HepG2 (cell line): ENCODE measurements around the gene DLX5. TPM values are rescaled to one million over a fixed set of nuclear protein-coding genes. Genes with fewer than 3 reads are reported as not detected.
A peak's percentile ranks its signal among the peaks of the same experiment; 100 is the strongest.

Experiments used
- DDIT3 ChIP-seq: sonication (generic); formaldehyde crosslinking; IDR thresholded peaks from 2 replicates; pipeline ENCODE4 v1.4.0; 2020; ENCODE audit warnings: mild to moderate bottlenecking, missing genetic modification reagents
- DZIP1 ChIP-seq: sonication (generic); formaldehyde crosslinking; IDR thresholded peaks from 2 replicates; pipeline ENCODE4 v1.5.0; 2020; ENCODE audit warnings: mild to moderate bottlenecking, missing genetic modification reagents
- MLLT10 ChIP-seq: sonication (generic); formaldehyde crosslinking; IDR thresholded peaks from 2 replicates; pipeline ENCODE4 v1.4.0; 2020; ENCODE audit warnings: missing genetic modification reagents
- NAIF1 ChIP-seq: sonication (generic); formaldehyde crosslinking; IDR thresholded peaks from 2 replicates; pipeline ENCODE4 v1.5.0; 2020; ENCODE audit warnings: mild to moderate bottlenecking, missing genetic modification reagents, borderline replicate concordance
- PBX3 ChIP-seq: sonication (generic); formaldehyde crosslinking; IDR thresholded peaks from 2 replicates; pipeline ENCODE4 v1.8.1; 2023; ENCODE audit warnings: missing genetic modification reagents, inconsistent platforms, borderline replicate concordance
- SALL2 ChIP-seq: sonication (generic); formaldehyde crosslinking; IDR thresholded peaks from 2 replicates; pipeline ENCODE4 v1.8.1; 2023; ENCODE audit warnings: mild to moderate bottlenecking, missing genetic modification reagents, inconsistent platforms
- SAP130 ChIP-seq: IDR thresholded peaks from 2 replicates; pipeline ENCODE4 v1.6.1; 2016; ENCODE audit warnings: low read depth
- SMARCC2 ChIP-seq: fragments of 450-650 bp; IDR thresholded peaks from 2 replicates; pipeline ENCODE4 v1.6.1; 2017; ENCODE audit warnings: antibody characterized with exemption, mild to moderate bottlenecking
- SNRNP70 ChIP-seq: fragments of 200-400 bp; formaldehyde crosslinking; IDR thresholded peaks from 2 replicates; pipeline ENCODE4 v1.6.1; 2017; ENCODE audit warnings: mild to moderate bottlenecking, low read depth, low read length, moderate library complexity
- TGIF2 ChIP-seq: IDR thresholded peaks from 2 replicates; pipeline ENCODE4 v1.6.1; 2016; ENCODE audit warnings: control low read depth, missing compliant biosample characterization
- THYN1 ChIP-seq: sonication (generic); formaldehyde crosslinking; IDR thresholded peaks from 2 replicates; pipeline ENCODE4 v1.8.1; 2023; ENCODE audit warnings: low read depth, mild to moderate bottlenecking, moderate library complexity, missing genetic modification reagents, borderline replicate concordance
- ZNF331 ChIP-seq: sonication (generic); formaldehyde crosslinking; IDR thresholded peaks from 2 replicates; pipeline ENCODE4 v1.4.0; 2020; ENCODE audit warnings: missing genetic modification reagents
- ZNF407 ChIP-seq: sonication (generic); formaldehyde crosslinking; IDR thresholded peaks from one replicate; pipeline ENCODE4 v1.5.1; 2020; ENCODE audit warnings: mild to moderate bottlenecking, missing genetic modification reagents; ENCODE audit errors: not compliant biosample characterization
- ZNF558 ChIP-seq: sonication (generic); formaldehyde crosslinking; IDR thresholded peaks from 2 replicates; pipeline ENCODE4 v1.9.0; 2022; ENCODE audit warnings: mild to moderate bottlenecking, missing genetic modification reagents, borderline replicate concordance
- ZNF660 ChIP-seq: sonication (generic); formaldehyde crosslinking; IDR thresholded peaks from 2 replicates; pipeline ENCODE4 v1.5.1; 2020; ENCODE audit warnings: mild to moderate bottlenecking, low read depth, missing genetic modification reagents, borderline replicate concordance
- ZNF772 ChIP-seq: sonication (generic); formaldehyde crosslinking; IDR thresholded peaks from 2 replicates; pipeline ENCODE4 v1.5.0; 2020; ENCODE audit warnings: mild to moderate bottlenecking, missing genetic modification reagents
- ZSCAN29 ChIP-seq: sonication (generic); formaldehyde crosslinking; conservative IDR thresholded peaks from 2 replicates; pipeline ENCODE4 v1.4.0; 2020; ENCODE audit warnings: mild to moderate bottlenecking, missing genetic modification reagents
- polyA plus RNA-seq, 8 experiments: library from polyadenylated mRNA; depleted of rRNA in 3 of 8; stranded (reverse) in 7 of 8; unstranded in 1 of 8; fragments of >200 nt; fragmentation: Illumina TruSeq in 4 of 8; extraction: Trizol in 4 of 8; gene quantifications; 2 replicates each; pipeline versions ENCODE4 v1.2.1 to v1.2.3, GENCODE V29; 2011 to 2016; ENCODE audit warnings: low read depth in 4 of 8, missing spikeins in 1 of 8, mixed read lengths in 1 of 8; ENCODE audit not compliant: insufficient read depth in 1 of 8
- total RNA-seq, 5 experiments: library from RNA; depleted of rRNA; stranded (reverse); fragments of >200 nt; fragmentation: Illumina TruSeq; extraction: Trizol; gene quantifications; 2 replicates each; pipeline ENCODE4 v1.2.3, GENCODE V29; 2016; ENCODE audit warnings: low read depth in 1 of 5

The DLX5 gene
- total and polyA plus RNA-seq, 2 of the 13 experiments (the other 11 are each of a cell fraction or from before 2014, with no cell fraction given), result not detected

- TF ChIP-seq ZNF407 (CRISPR knock-in tag) (no peak), ZNF772 (CRISPR knock-in tag) (no peak), DDIT3 (no peak), PBX3 (no peak), NAIF1 (CRISPR knock-in tag) (no peak), SAP130 (CRISPR knock-in tag) (peak; percentile 22; the same call in 1 of the 2 replicates), TGIF2 (no peak), DZIP1 (CRISPR knock-in tag) (no peak), SNRNP70 (no peak), ZSCAN29 (CRISPR knock-in tag) (no peak), ZNF660 (no peak), SMARCC2 (no peak), SALL2 (CRISPR knock-in tag) (no peak), ZNF558 (CRISPR knock-in tag) (no peak), MLLT10 (no peak), THYN1 (CRISPR knock-in tag) (no peak), ZNF331 (CRISPR knock-in tag) (peak; percentile 37; the same call in 1 of the 2 replicates)
Measured at GRCh38 chr7:97027427-97028234, 3.0 kb upstream of the DLX5 start (continued).
